ENCODE measurements around the gene AQP7. TPM values are rescaled to one million over a fixed set of nuclear protein-coding genes. Genes with fewer than 3 reads are reported as not detected.

Gene AQP7
- total RNA-seq, 1 donor from 2014 or later = not detected

- CTCF ChIA-PET = interaction anchor here (1.1 to 2.6 kb wide), 7 partner anchors 15 to 248 kb away, joined by 3 to 14 read pairs (median 5); no protein-coding TSS in a partner anchor
These were observed 26.5 kb downstream of the AQP7 start for GRCh38 chr9:33375841-33376321.

GRCh38 chr9:33375238-33375840 lies 27.0 kb downstream of the AQP7 start:
- ChIA-PET POLR2A (no interaction called here), CTCF (interaction anchor here (1.1 to 2.6 kb wide), 10 partner anchors 15 to 249 kb away, joined by 3 to 14 read pairs (median 4); partner anchors contain the start of gene NOL6)
- Mint-ChIP-seq H3K9me3 (no peaks in the 10 kb centered on the region), H3K4me3 (peak overlapping the region; percentile 11), H3K36me3 (ENCODE audit: low read depth) (peaks cover 33% of the 10 kb centered on the region), H3K4me1 (peaks cover 6% of the 10 kb centered on the region), H3K27ac (no peak overlapping the region), H3K27me3 (no peaks in the 10 kb centered on the region)
- intact Hi-C loops (cut with micrococcal nuclease) = loop anchor here (1.0 to 5.0 kb wide), 2 partner anchors 72 to 91 kb away; partner anchors contain the start of gene AQP3
- TF ChIP-seq CTCF (IDR thresholded peaks at IDR 0.05) = no peak
- ATAC-seq (ENCODE audit: low read depth) (peak; percentile 18), DNase-seq (no peak)

More at GRCh38 chr9:33375841-33376321, 26.5 kb downstream of the AQP7 start:
- Mint-ChIP-seq H3K36me3 (ENCODE audit: low read depth) (peaks cover 28% of the 10 kb centered on the region), H3K27ac (no peak overlapping the region), H3K4me1 (peaks cover 6% of the 10 kb centered on the region), H3K4me3 (no peak overlapping the region), H3K27me3 (no peaks in the 10 kb centered on the region), H3K9me3 (no peaks in the 10 kb centered on the region)
- POLR2A ChIA-PET = no interaction called here
- ATAC-seq (ENCODE audit: low read depth) (no peak), DNase-seq (no peak)
- TF ChIP-seq CTCF (IDR thresholded peaks at IDR 0.05) = no peak
- intact Hi-C loops (cut with micrococcal nuclease) = loop anchor here (1.0 to 5.0 kb wide), 2 partner anchors 71 to 90 kb away; partner anchors contain the start of gene AQP3

- intact Hi-C loops (cut with micrococcal nuclease) = loop anchor here (1.0 to 5.0 kb wide), 2 partner anchors 73 to 92 kb away; partner anchors contain the start of gene AQP3
- no peaks in the 10 kb centered on the region for H3K27me3 Mint-ChIP-seq
- ATAC-seq (ENCODE audit: low read depth) = peak; percentile 89
- H3K4me1 Mint-ChIP-seq = peaks cover 6% of the 10 kb centered on the region
- no peak overlapping the region for H3K27ac Mint-ChIP-seq
- no peak for DNase-seq
- H3K9me3 Mint-ChIP-seq = no peaks in the 10 kb centered on the region
- H3K4me3 Mint-ChIP-seq = peak overlapping the region; percentile 11
- ChIA-PET POLR2A (no interaction called here), CTCF (interaction anchor here (0.7 to 2.8 kb wide), 14 partner anchors 14 to 249 kb away, joined by 3 to 14 read pairs (median 4); partner anchors contain the start of gene NOL6)
- no peak for TF ChIP-seq CTCF (IDR thresholded peaks at IDR 0.05)
- H3K36me3 Mint-ChIP-seq (ENCODE audit: low read depth) = peaks cover 39% of the 10 kb centered on the region
These were observed 27.6 kb downstream of the AQP7 start for GRCh38 chr9:33374634-33375237.

GRCh38 chr9:33374190-33374589 lies 28.2 kb downstream of the AQP7 start:
- intact Hi-C loops (cut with micrococcal nuclease) = no loop called here
- TF ChIP-seq CTCF (IDR thresholded peaks at IDR 0.05) = no peak
- ATAC-seq (ENCODE audit: low read depth) = no peak
- H3K27me3 Mint-ChIP-seq = no peaks in the 10 kb centered on the region
- CTCF ChIA-PET = interaction anchor here (0.7 to 2.8 kb wide), 8 partner anchors 14 to 143 kb away, joined by 3 to 14 read pairs (median 4); partner anchors contain the start of gene NOL6
- no peak overlapping the region for H3K27ac Mint-ChIP-seq
- no peak overlapping the region for H3K4me3 Mint-ChIP-seq
- H3K4me1 Mint-ChIP-seq = peaks cover 6% of the 10 kb centered on the region
- POLR2A ChIA-PET = no interaction called here
- no peak for DNase-seq
- no peaks in the 10 kb centered on the region for H3K9me3 Mint-ChIP-seq
- peaks cover 44% of the 10 kb centered on the region for H3K36me3 Mint-ChIP-seq (ENCODE audit: low read depth)

GRCh38 chr9:33372900-33373299 lies 29.5 kb downstream of the AQP7 start:
- Mint-ChIP-seq H3K27me3 (no peaks in the 10 kb centered on the region), H3K36me3 (ENCODE audit: low read depth) (peaks cover 56% of the 10 kb centered on the region), H3K4me3 (no peak overlapping the region), H3K9me3 (no peaks in the 10 kb centered on the region), H3K4me1 (peaks cover 6% of the 10 kb centered on the region), H3K27ac (no peak overlapping the region)
- CTCF ChIA-PET = interaction anchor here (1.3 to 2.8 kb wide), 2 partner anchors 20 to 94 kb away, joined by 4 to 14 read pairs; no protein-coding TSS in a partner anchor
- TF ChIP-seq CTCF (IDR thresholded peaks at IDR 0.05) = no peak
- POLR2A ChIA-PET = interaction anchor here (0.6 kb wide), 1 partner anchor 440 kb away, joined by 3 read pairs; no protein-coding TSS in a partner anchor
- intact Hi-C loops (cut with micrococcal nuclease) = no loop called here
- no peak for ATAC-seq (ENCODE audit: low read depth)
- DNase-seq = no peak
